ENCODE measurements around the gene NIT1. TPM values are rescaled to one million over a fixed set of nuclear protein-coding genes. Genes with fewer than 3 reads are reported as not detected.

NIT1 gene
- total and polyA plus RNA-seq, 9 of the 15 experiments (the other 6 are each of a cell fraction or from before 2014, with no cell fraction given) = 18.4 to 76.0 (median 33.7) TPM

DNA sequence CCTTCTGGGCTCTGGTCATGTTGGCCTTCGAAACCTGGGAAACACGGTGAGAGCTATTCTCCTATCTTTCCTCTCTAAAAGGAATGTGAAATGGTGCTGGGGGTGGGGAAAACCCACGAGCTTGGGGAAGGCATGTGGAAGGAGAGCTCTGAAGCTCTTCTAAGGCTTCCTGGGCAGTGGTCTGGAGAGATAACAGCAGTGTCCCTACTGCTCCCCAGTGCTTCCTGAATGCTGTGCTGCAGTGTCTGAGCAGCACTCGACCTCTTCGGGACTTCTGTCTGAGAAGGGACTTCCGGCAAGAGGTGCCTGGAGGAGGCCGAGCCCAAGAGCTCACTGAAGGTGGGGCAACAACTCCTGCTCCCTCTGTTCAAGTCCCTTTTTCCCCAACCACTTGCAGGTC, 44.1 kb downstream of the NIT1 start (continued):
- TF ChIP-seq ZBTB40 (IDR thresholded peaks at IDR 0.05) = peak; percentile 35; the same call in 1 of the 2 replicates
- no peak for TF ChIP-seq ZBTB40 (CRISPR knock-in tag; IDR thresholded peaks at IDR 0.05)
- no peak for TF ChIP-seq YY1 (IDR thresholded peaks at IDR 0.05; ENCODE audit: borderline replicate concordance in 1 of 3, control insufficient read depth in 1 of 3, extremely low read depth in 1 of 3, insufficient read depth in 3 of 3, insufficient read length in 1 of 3, insufficient replicate concordance in 2 of 3, low read depth in 1 of 3, low read length in 2 of 3)
- 0 out of 2 replicates have a peak, but pooled peaks have one; percentile 10 for TF ChIP-seq SOX6 (IDR thresholded peaks at IDR 0.05)
- TF ChIP-seq HDAC1 (IDR thresholded peaks at IDR 0.05) = peak in 1 of 2 experiments; percentile 43; a peak in 1 of 4 replicates
- no peak for TF ChIP-seq SIRT6 (IDR thresholded peaks at IDR 0.05; ENCODE audit: low read depth, low read length)
- TF ChIP-seq NR2F6 (CRISPR knock-in tag; IDR thresholded peaks at IDR 0.05) = no peak
- no peak for TF ChIP-seq MECOM (CRISPR knock-in tag; IDR thresholded peaks at IDR 0.05)
- TF ChIP-seq, protein P1, sequence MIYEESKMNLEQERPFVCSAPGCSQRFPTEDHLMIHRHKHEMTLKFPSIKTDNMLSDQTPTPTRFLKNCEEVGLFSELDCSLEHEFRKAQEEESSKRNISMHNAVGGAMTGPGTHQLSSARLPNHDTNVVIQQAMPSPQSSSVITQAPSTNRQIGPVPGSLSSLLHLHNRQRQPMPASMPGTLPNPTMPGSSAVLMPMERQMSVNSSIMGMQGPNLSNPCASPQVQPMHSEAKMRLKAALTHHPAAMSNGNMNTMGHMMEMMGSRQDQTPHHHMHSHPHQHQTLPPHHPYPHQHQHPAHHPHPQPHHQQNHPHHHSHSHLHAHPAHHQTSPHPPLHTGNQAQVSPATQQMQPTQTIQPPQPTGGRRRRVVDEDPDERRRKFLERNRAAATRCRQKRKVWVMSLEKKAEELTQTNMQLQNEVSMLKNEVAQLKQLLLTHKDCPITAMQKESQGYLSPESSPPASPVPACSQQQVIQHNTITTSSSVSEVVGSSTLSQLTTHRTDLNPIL (CRISPR knock-in tag; IDR thresholded peaks at IDR 0.05) = no peak
- no peak for TF ChIP-seq SNAPC5 (CRISPR knock-in tag; IDR thresholded peaks at IDR 0.05)
- TF ChIP-seq HMGXB4 (CRISPR knock-in tag; IDR thresholded peaks at IDR 0.05) = no peak
- TF ChIP-seq ZNF764 (CRISPR knock-in tag; IDR thresholded peaks at IDR 0.05; ENCODE audit: low read depth) = no peak
- no peak for TF ChIP-seq GMEB1 (CRISPR knock-in tag; IDR thresholded peaks at IDR 0.05)
- no peak for TF ChIP-seq E2F3 (CRISPR knock-in tag; IDR thresholded peaks at IDR 0.05)

Measured in K562 (cell line).